Activated CD8-positive, alpha-beta T cell treated with anti-CD3 and anti-CD28 coated beads, Interleukin-2, amount 10 ng/mL, durations not matched to agents 7 days and 5 days (primary cell): ENCODE measurements around the gene ITPR1. TPM values are rescaled to one million over a fixed set of nuclear protein-coding genes. Genes with fewer than 3 reads are reported as not detected.
"Not testable (repeated sequence)": the region's sequence is repeated elsewhere in the genome, so short reads cannot be mapped to it uniquely, and the experiment has no call there.

Source experiments
- ATAC-seq: fragments of 150-1000 bp; cut with Tn5 transposase; one replicate; pipeline ENCODE4 v1.10.0; 2021; ENCODE audit warnings: moderate library complexity
- CTCF ChIA-PET: fragments of 350-600 bp; sonication (Branson Sonifier 250); formaldehyde crosslinking; loops from one replicate; lab custom pipeline; 2021; ENCODE audit warnings: antibody characterized with exemption; lab: Charles Lee
- POLR2A ChIA-PET: fragments of 350-600 bp; sonication (Branson Sonifier 250); formaldehyde crosslinking; loops from one replicate; lab custom pipeline; 2021; ENCODE audit warnings: antibody characterized with exemption; lab: Charles Lee
- DNase-seq: peaks from one replicate; pipeline ENCODE4 v3.0.0-alpha.2; 2020
- H3K27ac Mint-ChIP-seq: one replicate; pipeline ENCODE4 v1.8.0; 2021; ENCODE audit warnings: mild to moderate bottlenecking, mixed read lengths
- H3K27me3 Mint-ChIP-seq: one replicate; pipeline ENCODE4 v1.8.0; 2021; ENCODE audit warnings: low read depth, mixed read lengths
- H3K36me3 Mint-ChIP-seq: one replicate; pipeline ENCODE4 v1.8.0; 2021; ENCODE audit warnings: low read depth, mixed read lengths
- H3K4me1 Mint-ChIP-seq: one replicate; pipeline ENCODE4 v1.8.0; 2021; ENCODE audit warnings: low read depth, mixed read lengths
- H3K4me3 Mint-ChIP-seq: one replicate; pipeline ENCODE4 v1.8.0; 2021; ENCODE audit warnings: mild to moderate bottlenecking, mixed read lengths
- H3K9me3 Mint-ChIP-seq: one replicate; pipeline ENCODE4 v1.8.0; 2022; ENCODE audit warnings: mixed read lengths; ENCODE audit not compliant: insufficient read depth
- total RNA-seq, 2 experiments: library from RNA; stranded (reverse); gene quantifications; one replicate each; pipeline ENCODE4 v1.2.3, GENCODE V29; 2021

Gene ITPR1
- total RNA-seq = 10 to 100 TPM; 53.8 to 57.3 TPM

GRCh38 chr3:4493014-4493940 is at the start of gene ITPR1:
Gene ITPR1 (plus strand): TSS chr3:4493348. CDS start chr3:4516492, 23,144 bp downstream.
- ChIA-PET CTCF (interaction anchor here (0.9 to 6.1 kb wide), 14 partner anchors 11 to 564 kb away, joined by 3 to 56 read pairs (median 6); partner anchors contain the start of gene SETMAR), POLR2A (interaction anchor here (0.6 to 4.3 kb wide), 26 partner anchors 10 to 630 kb away, joined by 3 to 51 read pairs (median 4); partner anchors contain the start of genes BHLHE40 and SUMF1)
- H3K4me3 Mint-ChIP-seq = peak within 1 kb of the TSS; percentile 94
- H3K27ac Mint-ChIP-seq = peak within 1 kb of the TSS; percentile 89
- H3K27me3 Mint-ChIP-seq = peaks cover 20% of the 10 kb centered on the region
- peaks cover 39% of the 10 kb centered on the region for H3K4me1 Mint-ChIP-seq
- peak; percentile 99 for DNase-seq
- no peaks in the 10 kb centered on the region for H3K9me3 Mint-ChIP-seq
- peaks cover 32% of the 10 kb centered on the region for H3K36me3 Mint-ChIP-seq
- peak; percentile 91 for ATAC-seq

GRCh38 chr3:4447295-4447999 is 45.7 kb upstream of the ITPR1 start:
- H3K4me3 Mint-ChIP-seq = no peak overlapping the region
- no peaks in the 10 kb centered on the region for H3K27me3 Mint-ChIP-seq
- DNase-seq (no peak), ATAC-seq (no peak)
- POLR2A ChIA-PET = no interaction called here
- H3K27ac Mint-ChIP-seq = no peak overlapping the region
- CTCF ChIA-PET = interaction anchor here (1.3 kb wide), 1 partner anchor 27 kb away, joined by 3 read pairs; no protein-coding TSS in a partner anchor
- no peaks in the 10 kb centered on the region for H3K9me3 Mint-ChIP-seq
- H3K4me1 Mint-ChIP-seq = no peaks in the 10 kb centered on the region
- H3K36me3 Mint-ChIP-seq = peaks cover 19% of the 10 kb centered on the region

GRCh38 chr3:4448187-4448586 is 45.0 kb upstream of the ITPR1 start:
- ChIA-PET CTCF (interaction anchor here (1.3 kb wide), 1 partner anchor 28 kb away, joined by 3 read pairs; no protein-coding TSS in a partner anchor), POLR2A (no interaction called here)
- no peaks in the 10 kb centered on the region for H3K27me3 Mint-ChIP-seq
- peaks cover 17% of the 10 kb centered on the region for H3K36me3 Mint-ChIP-seq
- no peak overlapping the region for H3K4me3 Mint-ChIP-seq
- H3K9me3 Mint-ChIP-seq = no peaks in the 10 kb centered on the region
- H3K27ac Mint-ChIP-seq = no peak overlapping the region
- H3K4me1 Mint-ChIP-seq = no peaks in the 10 kb centered on the region
- DNase-seq = no peak
- ATAC-seq = no peak

GRCh38 chr3:4449043-4449805 is 43.9 kb upstream of the ITPR1 start:
- DNase-seq (no peak), ATAC-seq (no peak)
- H3K36me3 Mint-ChIP-seq = peaks cover 15% of the 10 kb centered on the region
- ChIA-PET POLR2A (interaction anchor here (1.0 to 1.2 kb wide), 2 partner anchors 44 to 46 kb away, joined by 3 to 4 read pairs; partner anchors contain the start of gene ITPR1), CTCF (no interaction called here)
- no peaks in the 10 kb centered on the region for H3K4me1 Mint-ChIP-seq
- no peaks in the 10 kb centered on the region for H3K27me3 Mint-ChIP-seq
- no peak overlapping the region for H3K4me3 Mint-ChIP-seq
- no peaks in the 10 kb centered on the region for H3K9me3 Mint-ChIP-seq
- H3K27ac Mint-ChIP-seq = no peak overlapping the region

- no peaks in the 10 kb centered on the region for H3K27me3 Mint-ChIP-seq
- ATAC-seq = no peak
These were observed 39.0 kb upstream of the ITPR1 start for GRCh38 chr3:4454142-4454541.

GRCh38 chr3:4456780-4457179 is 36.4 kb upstream of the ITPR1 start:
- H3K27me3 Mint-ChIP-seq, ATAC-seq, H3K27ac Mint-ChIP-seq, CTCF ChIA-PET, DNase-seq, H3K9me3 Mint-ChIP-seq, H3K36me3 Mint-ChIP-seq, H3K4me3 Mint-ChIP-seq, POLR2A ChIA-PET, H3K4me1 Mint-ChIP-seq: not testable (repeated sequence)

More at GRCh38 chr3:4454142-4454541, 39.0 kb upstream of the ITPR1 start:
- H3K27ac Mint-ChIP-seq = no peak overlapping the region
- no peaks in the 10 kb centered on the region for H3K4me1 Mint-ChIP-seq
- no peak overlapping the region for H3K4me3 Mint-ChIP-seq
- peaks cover 10% of the 10 kb centered on the region for H3K36me3 Mint-ChIP-seq
- H3K9me3 Mint-ChIP-seq = no peaks in the 10 kb centered on the region
- no peak for DNase-seq
- CTCF ChIA-PET = no interaction called here
- POLR2A ChIA-PET = no interaction called here

GRCh38 chr3:4458961-4459360 is 34.2 kb upstream of the ITPR1 start:
- Mint-ChIP-seq H3K4me1 (peaks cover 8% of the 10 kb centered on the region), H3K27ac (no peak overlapping the region), H3K36me3 (no peaks in the 10 kb centered on the region), H3K27me3 (no peaks in the 10 kb centered on the region), H3K4me3 (no peak overlapping the region), H3K9me3 (no peaks in the 10 kb centered on the region)
- ChIA-PET CTCF (no interaction called here), POLR2A (no interaction called here)
- DNase-seq (no peak), ATAC-seq (no peak)

- POLR2A ChIA-PET = interaction anchor here (0.7 kb wide), 1 partner anchor 58 kb away, joined by 3 read pairs; no protein-coding TSS in a partner anchor
- no peak for DNase-seq
- Mint-ChIP-seq H3K27ac (no peak overlapping the region), H3K4me3 (no peak overlapping the region), H3K9me3 (no peaks in the 10 kb centered on the region), H3K4me1 (peaks cover 8% of the 10 kb centered on the region), H3K36me3 (no peaks in the 10 kb centered on the region), H3K27me3 (no peaks in the 10 kb centered on the region)
- CTCF ChIA-PET = interaction anchor here (1.2 kb wide), 1 partner anchor 110 kb away, joined by 3 read pairs; no protein-coding TSS in a partner anchor
- ATAC-seq = no peak
These were observed 32.8 kb upstream of the ITPR1 start for GRCh38 chr3:4460334-4460733.

GRCh38 chr3:4461468-4462090 is 31.6 kb upstream of the ITPR1 start:
- Mint-ChIP-seq H3K4me1 (peaks cover 17% of the 10 kb centered on the region), H3K27me3 (no peaks in the 10 kb centered on the region), H3K9me3 (no peaks in the 10 kb centered on the region), H3K36me3 (no peaks in the 10 kb centered on the region), H3K27ac (no peak overlapping the region), H3K4me3 (no peak overlapping the region)
- DNase-seq (no peak), ATAC-seq (no peak)
- POLR2A ChIA-PET = no interaction called here
- CTCF ChIA-PET = interaction anchor here (1.7 kb wide), 1 partner anchor 35 kb away, joined by 4 read pairs; no protein-coding TSS in a partner anchor

GRCh38 chr3:4462369-4463040 is 30.6 kb upstream of the ITPR1 start:
- ChIA-PET POLR2A (no interaction called here), CTCF (interaction anchor here (0.6 to 1.7 kb wide), 3 partner anchors 36 to 194 kb away, joined by 3 to 4 read pairs (median 4); no protein-coding TSS in a partner anchor)
- H3K27ac Mint-ChIP-seq = no peak overlapping the region
- peaks cover 22% of the 10 kb centered on the region for H3K4me1 Mint-ChIP-seq
- H3K9me3 Mint-ChIP-seq = no peaks in the 10 kb centered on the region
- no peak overlapping the region for H3K4me3 Mint-ChIP-seq
- DNase-seq (no peak), ATAC-seq (no peak)
- no peaks in the 10 kb centered on the region for H3K27me3 Mint-ChIP-seq
- H3K36me3 Mint-ChIP-seq = no peaks in the 10 kb centered on the region
